ENCODE data around the gene MEGF6. TPM values are rescaled to one million over a fixed set of nuclear protein-coding genes. Genes with fewer than 3 reads are reported as not detected.

MEGF6 gene
- total RNA-seq, 4 donors from 2014 or later = 10.0 to 24.7 (median 17.1) TPM

DNA sequence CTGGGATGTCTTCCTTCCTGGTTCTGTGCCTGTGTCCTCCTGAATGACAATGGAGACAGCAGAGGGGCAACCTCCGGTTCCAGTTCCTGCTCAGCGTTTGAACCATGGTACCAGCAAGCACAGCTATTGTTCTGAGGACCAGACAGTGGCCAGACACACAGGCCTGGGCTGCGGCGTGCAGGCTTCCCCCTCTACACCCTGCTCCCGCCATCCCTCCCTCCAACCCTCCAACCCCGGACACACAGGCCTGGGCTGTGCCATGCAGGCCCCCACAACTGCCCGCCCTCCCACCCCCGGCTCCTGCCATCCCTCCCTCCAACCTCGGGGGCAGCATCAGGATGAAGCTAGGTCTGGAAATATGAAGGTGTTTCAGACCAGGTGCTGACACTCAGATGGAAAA, 5.6 kb upstream of the MEGF6 start:
- TF ChIP-seq, protein P1, sequence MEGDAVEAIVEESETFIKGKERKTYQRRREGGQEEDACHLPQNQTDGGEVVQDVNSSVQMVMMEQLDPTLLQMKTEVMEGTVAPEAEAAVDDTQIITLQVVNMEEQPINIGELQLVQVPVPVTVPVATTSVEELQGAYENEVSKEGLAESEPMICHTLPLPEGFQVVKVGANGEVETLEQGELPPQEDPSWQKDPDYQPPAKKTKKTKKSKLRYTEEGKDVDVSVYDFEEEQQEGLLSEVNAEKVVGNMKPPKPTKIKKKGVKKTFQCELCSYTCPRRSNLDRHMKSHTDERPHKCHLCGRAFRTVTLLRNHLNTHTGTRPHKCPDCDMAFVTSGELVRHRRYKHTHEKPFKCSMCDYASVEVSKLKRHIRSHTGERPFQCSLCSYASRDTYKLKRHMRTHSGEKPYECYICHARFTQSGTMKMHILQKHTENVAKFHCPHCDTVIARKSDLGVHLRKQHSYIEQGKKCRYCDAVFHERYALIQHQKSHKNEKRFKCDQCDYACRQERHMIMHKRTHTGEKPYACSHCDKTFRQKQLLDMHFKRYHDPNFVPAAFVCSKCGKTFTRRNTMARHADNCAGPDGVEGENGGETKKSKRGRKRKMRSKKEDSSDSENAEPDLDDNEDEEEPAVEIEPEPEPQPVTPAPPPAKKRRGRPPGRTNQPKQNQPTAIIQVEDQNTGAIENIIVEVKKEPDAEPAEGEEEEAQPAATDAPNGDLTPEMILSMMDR (IDR thresholded peaks at IDR 0.05; ENCODE audit: low read depth) = no peak

DNA sequence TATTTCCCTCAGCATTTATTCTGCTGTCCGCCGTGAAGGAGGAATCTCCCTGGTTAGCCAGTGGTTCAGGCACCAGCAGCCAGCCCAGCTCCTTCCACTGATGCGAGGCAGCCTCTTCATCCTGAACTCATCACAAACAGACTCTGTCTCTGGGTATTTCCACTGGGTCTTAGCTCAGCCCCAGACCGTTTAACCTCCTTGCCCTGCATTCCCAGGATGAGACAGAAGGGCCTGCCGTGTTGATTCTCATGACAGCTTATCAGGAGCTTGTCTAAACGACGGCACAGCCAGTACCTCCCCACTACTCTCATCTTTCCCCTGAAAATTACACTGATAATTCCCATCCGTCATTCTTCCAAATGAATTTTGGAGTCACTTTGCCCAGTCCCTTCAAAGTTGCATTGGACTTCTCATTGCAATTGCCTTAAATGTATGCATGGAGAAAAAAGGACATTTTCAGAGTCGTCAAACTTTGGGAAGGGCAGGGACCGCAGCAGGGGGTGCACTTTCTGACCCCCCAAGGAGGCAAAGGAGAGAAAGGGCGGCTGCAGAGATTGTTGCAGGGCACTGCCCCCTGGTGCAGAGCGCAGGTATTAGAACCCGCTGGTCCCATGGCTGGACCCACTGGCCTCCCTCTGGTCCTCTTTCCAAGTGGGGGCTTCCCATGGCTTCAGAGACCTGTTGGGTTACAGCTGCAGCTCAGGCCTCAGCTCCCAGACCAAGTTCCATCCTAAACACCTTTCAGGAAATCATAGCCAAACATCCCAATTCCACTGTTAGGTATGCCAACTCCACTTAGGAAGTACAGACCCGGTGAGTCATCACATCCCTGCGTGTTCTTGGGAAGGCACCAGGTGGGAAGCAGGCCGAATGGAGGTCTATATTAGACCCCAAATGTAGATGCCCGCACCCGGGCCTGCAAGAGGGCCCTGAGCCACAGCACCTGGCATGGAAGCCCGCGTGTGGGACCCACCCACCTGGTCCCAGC, 3.7 kb upstream of the MEGF6 start:
- TF ChIP-seq, protein P1 (IDR thresholded peaks at IDR 0.05; ENCODE audit: low read depth) = no peak

DNA sequence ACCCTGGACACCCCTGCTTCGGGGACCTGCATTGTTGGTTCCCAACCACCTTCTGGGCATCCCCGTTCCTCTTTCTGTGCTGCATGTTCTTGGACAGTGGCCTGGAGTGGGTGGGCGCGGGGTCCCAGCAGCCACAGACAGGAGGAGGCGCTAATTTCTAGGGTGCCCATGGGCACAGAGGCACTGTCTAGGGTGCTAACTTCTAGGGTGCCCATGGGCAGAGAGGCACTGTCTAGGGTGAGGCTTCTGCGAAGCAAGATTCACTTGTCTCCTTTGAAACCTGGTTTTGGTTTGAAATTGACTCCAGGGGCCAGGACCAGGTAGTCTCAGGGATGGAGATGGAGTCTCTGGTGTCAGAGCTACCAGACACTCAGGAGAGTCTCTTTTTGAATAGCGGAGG, 815 bp upstream of the MEGF6 start:
- TF ChIP-seq, protein P1 (IDR thresholded peaks at IDR 0.05; ENCODE audit: low read depth) = no peak

DNA sequence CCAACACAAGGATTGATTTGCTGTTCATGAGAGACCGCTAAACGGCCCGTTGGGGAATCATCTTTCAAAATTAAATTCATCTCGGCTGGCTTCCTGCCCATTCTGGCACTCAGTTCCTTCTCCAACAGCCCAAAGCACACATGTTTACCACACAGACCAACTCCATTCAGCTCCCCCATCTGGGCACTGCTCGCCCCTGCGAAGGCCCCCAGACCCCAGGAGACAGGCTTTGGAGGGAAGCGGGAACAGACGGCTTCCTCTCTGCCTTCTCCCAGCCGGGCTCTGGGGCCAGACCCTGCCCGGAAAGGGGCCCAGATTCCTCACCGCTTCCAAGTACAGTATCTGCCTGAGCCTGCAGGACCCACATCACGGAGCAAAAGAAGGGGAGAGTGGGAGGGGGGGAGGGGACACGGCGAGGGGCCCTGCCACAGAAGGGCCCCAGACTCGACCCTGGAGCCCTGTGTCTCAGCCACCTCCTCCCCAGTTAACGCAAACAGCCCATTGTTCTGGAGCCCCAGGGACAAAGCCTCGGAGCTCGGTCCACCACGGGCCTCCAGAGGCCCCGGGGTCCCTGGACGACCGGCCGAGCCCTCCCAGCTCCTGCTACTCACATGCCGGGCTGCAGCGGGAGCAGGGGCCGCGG, 660 bp downstream of the MEGF6 start:
- TF ChIP-seq, protein P1 (IDR thresholded peaks at IDR 0.05; ENCODE audit: low read depth) = no peak

DNA sequence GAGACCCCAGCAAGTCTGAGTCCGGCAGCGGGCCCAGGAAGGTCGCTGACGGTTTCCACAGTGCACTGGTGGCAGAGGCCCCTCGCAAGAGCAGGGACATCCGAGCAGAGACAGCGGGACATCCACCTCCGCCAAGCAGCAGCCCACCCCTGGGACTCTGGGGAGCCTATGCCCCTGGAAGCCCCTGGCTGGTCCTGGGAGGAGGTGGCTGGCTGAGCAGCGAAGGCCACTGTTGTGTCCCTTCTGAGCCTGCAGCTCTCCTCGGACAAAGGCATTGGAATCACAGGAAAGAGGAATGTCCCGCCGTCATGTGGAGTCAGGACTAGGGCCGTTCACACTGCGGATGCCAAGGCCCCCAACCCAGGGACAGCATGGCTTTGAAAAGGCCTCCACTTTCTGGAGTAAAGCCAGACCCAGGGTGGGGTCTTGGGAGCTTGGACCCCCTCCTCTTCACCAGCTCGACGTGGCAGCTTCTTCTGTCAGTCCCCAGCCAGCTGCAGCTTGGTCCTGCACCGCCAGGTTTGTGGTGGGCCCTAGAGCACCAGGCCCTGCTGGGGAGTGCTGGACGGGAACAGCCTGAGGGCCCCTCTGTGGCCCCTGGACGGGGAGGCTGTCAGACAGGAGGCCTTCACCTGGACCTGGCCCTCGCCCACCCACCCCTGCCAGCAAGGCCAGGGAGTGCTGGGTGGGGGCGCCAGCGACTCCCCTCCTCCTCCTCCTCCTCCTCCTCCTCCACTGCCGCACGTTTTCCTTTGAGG, 1.4 kb downstream of the MEGF6 start:
- TF ChIP-seq, protein P1 (IDR thresholded peaks at IDR 0.05; ENCODE audit: low read depth) = no peak

DNA sequence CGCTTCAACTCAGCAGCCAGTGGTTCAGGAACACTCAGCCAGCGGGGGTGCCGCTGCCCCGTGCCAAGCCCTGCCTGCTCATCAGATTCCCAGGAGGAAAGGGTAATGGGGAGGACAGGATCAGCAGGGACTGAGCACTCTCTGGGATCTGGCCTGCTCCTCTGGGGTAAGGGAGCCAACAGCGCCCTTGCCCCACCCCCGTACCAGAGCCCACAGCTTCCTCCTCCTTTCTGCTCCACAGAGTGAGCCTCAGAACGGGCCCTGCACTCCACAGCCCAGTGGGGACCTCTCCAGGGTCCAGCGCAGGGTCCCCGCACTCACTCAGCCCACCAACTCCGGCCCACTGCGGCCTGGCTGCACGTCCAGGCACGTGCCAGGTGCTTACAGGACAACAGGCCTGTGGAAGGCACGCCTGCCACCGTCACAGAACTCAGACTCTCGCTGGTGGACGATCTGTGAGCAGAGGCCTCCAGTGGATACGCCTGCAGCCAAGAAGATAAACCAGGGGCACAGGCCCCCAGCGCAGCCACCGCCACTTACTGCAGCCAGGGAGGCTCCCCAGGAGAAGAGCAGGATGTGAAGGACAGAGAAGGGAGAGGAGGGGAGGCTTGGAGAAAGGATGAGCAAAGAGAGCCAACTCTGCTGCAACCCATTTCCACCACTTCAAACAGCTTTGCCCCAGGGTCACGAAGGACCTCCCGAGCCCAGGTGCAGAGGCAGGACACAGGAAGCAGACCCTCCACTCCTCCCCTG, 2.1 kb downstream of the MEGF6 start:
- TF ChIP-seq, protein P1 (IDR thresholded peaks at IDR 0.05; ENCODE audit: low read depth) = no peak

Measured in subcutaneous adipose tissue (tissue), 4 donors.